Superior temporal gyrus (tissue), 1 donor: Measurements from ENCODE around the gene SYNGR3.
"Not testable (repeated sequence)": the region's sequence is repeated elsewhere in the genome, so short reads cannot be mapped to it uniquely, and the experiment has no call there.

Experiments used
- DNase-seq: peaks from one replicate; pipeline ENCODE4 v3.0.0-alpha.2; 2016; ENCODE audit errors: extremely low spot score

SYNGR3 gene, protein sequence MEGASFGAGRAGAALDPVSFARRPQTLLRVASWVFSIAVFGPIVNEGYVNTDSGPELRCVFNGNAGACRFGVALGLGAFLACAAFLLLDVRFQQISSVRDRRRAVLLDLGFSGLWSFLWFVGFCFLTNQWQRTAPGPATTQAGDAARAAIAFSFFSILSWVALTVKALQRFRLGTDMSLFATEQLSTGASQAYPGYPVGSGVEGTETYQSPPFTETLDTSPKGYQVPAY

GRCh38 chr16:1989209-1990100, at the start of gene SYNGR3:
TSS of gene SYNGR3 (plus strand) at chr16:1989970. CDS start at chr16:1990103, 133 bp downstream.
- DNase-seq, result no peak

- DNase-seq, result no peak
These were observed 49.3 kb upstream of the SYNGR3 start for GRCh38 chr16:1940273-1941161.

- no peak for DNase-seq
These were observed 48.4 kb upstream of the SYNGR3 start for GRCh38 chr16:1941162-1942046.

- no peak for DNase-seq
These were observed 47.5 kb upstream of the SYNGR3 start for GRCh38 chr16:1942047-1942809.

DNA sequence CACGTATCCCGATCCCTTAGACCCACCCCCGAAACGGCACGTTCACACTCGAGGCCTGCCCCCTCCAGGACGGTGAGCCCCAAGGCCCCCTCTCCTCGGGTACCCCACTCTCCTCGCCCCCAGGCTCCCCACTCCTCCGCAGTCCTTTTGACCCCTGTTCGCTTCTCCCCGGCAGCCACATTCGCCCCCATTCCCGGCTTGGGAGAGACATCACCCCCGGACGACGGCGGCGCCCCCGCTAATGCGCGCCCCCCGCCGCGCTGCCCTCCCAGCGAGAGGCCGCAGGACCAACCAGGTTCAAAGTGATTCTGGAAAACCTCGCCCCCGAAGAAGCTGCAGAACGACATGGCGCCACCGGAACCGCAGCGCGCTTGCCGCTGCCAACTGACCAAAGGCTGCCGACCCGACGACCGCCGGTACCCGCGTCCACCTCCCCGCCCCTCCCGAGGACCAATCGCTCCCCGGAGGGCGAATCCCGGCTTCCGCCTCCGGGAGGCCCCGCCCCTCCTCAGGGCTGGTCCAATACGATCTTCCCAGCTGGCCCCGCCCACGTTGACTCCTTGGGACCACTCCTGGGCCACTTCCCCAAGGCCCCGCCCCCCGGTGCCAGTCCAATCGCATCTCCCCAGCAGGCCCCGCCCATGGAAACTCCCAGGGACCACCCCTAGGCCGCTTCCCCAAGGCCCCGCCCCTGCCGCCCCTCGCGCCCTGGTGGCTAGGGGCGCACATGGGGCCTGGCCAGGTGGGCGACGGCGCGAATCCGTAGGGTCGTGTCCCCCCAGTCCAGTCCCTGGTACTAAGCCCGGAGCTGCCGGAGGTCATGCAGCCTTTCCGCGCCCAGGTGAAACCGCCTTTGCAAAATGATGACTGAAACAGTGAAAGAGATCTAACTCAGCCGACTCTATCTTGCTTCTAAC, 46.7 kb upstream of the SYNGR3 start, which contains the start of gene MSRB1:
MSRB1 (minus strand) TSS at position 390 of the 917 bp plus-strand sequence; CDS start at position 347, 43 bp downstream.
- DNase-seq, result peak; percentile 98

DNA sequence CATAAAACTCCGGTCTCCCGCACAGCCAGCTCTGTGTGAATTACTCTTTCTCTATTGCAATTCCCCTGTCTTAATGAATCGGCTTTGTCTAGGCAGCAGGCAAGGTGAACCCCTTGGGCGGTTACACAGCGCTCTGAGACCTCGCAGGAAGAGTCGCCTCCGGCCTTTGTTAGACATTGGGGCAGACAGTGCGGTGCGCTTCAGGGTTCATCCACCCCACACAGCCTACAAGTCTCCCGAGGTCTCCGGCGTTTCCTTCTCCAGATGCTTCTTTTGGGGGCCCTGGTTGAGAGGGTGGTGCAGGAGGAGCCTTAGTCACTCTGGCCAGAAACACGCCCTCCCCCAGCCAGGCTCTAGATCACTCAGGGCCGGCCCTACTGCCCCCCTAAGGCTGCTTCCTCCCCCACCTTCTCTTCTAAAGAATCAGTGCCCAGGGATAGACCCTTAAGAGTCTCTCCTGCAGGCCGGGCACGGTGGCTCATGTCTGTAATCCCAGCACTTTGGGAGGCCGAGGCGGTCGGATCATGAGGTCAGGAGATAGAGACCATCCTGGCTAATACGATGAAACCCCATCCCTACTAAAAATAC, 45.1 kb upstream of the SYNGR3 start:
- no peak for DNase-seq

DNA sequence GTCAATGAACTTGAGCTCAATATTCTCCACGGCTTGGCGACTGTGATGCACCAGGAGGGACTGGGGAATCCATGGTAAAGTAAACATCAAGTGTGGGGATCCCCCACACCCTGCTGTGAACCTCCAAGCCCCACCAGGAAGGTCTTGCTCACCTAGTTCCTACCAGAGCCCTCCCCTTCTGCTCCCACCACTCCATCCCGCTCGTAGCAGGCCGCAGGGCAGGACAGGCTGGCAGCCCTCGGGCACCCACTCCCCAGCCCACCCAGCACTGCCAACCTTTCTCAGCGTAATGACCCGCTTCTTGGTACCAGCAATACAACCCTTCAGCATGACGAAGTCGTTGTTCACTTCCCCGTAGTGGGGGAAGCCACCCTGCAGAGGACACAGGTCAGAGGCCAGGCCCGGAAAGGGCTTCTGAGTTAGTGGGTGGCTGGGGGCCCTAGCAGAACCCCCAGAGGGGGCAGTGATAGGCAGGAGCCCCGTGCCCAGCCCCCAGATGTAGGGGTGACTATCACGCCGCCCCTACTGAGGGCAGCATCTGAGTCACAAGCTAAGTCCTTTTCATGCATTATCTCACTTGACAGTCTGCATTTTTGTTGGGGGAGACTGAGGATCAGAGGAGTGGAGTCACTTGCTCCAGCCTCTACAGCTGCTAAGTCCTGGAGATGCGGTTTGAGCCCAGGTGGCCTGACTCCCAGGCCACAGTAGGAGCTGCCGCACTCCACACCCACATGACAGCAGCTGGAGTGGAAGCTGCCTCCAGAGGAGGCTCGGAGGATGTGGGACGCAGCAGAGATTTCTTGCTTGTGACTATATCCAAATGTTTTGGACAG, 44.0 kb upstream of the SYNGR3 start:
- DNase-seq, result no peak

DNA sequence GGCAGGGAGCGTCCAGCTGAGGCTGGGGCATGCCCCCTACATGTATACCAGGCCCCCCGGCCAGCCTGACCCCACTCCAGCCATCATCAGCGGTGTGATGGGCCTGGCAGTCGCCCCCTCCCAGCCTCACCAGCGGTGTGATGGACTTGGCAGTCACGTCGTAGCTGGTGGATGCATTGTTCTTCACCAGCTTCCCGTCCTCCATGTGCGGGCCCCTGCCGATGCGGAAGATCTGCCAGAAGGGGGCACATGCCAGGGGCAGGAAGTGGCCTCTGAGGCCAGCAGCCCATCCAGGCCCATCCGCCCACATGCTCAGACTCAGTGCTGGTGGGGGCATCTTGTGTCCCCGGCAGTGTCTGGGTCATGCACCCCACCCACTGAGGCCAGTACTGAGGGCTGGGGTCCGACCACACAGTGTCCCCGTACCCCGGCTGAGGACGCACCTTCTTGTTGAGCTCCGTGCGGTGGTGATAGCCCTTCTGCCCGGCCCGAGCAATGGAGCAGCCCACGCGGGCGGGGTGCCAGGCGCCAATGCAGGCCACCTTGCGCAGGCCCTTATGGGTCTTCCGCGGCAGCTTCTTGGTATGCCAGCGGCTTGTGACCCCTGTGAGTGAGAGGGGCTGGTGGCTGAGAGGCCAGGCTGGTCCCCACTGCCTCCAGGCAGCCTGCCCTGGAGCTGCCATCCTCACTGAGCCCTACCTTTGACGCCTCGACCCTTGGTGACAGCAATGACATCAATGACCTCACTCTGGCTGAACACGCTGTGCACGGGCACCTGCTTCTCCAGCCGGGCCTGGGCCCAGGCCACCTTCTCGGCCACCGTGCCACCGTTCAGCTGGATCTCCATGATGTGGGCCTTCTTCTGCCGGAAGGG, 43.0 kb upstream of the SYNGR3 start:
- DNase-seq, result no peak

DNA sequence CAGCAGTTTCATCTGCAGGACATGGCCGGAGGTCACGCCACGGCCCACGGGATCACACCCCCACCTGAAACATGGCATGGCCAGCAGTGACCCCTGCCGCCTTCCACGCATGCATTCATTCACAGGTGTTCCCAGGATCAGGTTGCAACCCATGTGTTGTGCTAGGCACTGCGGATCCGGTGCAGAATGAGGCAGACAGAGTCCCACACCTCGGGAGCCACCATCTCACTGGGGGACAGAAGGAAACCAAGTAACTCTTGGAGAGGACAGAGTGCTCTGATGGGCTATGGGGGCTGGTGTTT, 42.5 kb upstream of the SYNGR3 start:
- no peak for DNase-seq

DNA sequence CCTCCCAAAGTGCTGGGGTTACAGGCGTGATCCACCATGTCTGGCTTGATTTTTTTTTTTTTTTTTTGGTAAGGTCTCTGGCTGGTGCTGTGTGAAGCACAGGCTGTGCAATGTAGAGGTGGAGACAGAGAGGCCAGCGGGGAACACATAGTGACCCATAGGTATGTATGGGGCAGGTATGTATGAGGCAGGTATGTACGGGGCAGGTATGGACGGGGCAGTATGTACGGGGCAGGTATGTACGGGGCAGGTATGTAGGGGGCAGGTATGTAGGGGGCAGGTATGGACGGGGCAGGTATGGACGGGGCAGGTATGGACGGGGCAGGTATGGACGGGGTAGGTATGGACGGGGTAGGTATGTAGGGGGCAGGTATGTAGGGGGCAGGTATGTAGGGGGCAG, 40.3 kb upstream of the SYNGR3 start:
- DNase-seq, result no peak

DNA sequence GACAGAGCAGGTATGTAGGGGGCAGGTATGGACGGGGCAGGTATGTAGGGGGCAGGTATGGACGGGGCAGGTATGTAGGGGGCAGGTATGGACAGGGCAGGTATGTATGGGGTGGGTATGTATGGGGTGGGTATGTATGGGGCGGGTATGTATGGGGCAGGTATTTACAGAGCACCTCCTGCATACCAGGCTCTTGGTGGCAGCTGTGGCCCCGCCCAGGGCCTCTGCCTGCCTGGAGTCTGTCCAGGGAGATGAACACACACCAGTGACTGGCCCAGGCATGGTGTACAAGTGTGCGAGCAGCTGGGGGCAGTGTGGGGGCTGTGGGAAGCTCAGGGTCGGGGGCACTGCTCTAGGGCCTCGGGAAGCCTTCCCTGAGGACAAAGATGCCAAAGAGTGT, 39.7 kb upstream of the SYNGR3 start:
- DNase-seq, result no peak

GRCh38 chr16:1950559-1950958, 39.2 kb upstream of the SYNGR3 start:
- no peak for DNase-seq

DNA sequence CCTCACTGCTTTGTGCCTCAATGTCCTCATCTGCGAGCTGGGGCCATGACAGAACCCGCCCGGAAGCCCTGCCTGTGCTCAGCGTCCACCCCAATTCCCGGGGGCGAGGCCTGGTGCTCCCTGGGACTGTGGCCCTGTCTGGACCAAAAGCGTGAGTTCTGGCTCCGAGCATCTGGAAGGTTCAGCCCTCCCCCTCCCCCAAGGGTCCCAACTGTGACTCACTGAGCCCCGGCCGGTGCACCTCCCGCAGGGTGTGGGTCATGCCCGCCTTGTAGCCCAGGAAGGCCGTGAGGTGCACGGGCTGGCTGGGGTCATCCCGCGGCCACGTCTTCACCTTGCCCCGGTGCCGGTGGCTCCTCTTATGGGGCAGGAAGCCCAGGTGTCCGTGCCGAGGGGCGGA, 36.0 kb upstream of the SYNGR3 start:
- DNase-seq, result no peak

DNA sequence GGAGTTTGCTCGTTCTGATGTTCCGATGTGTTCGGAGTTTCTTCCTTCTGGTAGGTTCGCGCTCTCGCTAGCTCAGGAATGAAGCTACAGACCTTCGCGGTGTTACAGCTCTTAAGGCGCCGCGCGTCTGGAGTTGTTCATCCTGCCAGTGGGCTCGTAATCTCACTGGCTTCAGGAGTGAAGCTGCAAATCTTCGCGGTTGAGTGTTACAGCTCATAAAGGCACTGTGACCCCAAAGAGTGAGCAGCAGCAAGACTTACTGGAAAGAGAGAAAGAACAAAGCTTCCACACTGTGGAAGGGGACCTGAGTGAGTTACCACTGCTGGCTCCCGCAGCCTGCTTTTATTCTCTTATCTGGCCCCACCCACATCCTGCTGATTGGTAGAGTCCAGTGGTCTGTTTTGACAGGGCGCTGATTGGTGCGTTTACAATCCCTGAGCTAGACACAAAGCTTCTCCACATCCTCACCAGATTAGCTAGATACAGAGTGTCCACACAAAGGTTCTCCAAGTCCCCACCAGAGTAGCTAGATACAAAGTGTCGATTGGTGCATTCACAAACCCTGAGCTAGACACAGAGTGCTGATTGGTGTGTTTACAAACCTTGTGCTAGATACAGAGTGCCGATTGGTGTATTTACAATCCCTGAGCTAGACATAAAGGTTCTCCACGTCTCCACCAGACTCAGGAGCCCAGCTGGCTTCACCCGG, 32.2 kb upstream of the SYNGR3 start:
- not testable (repeated sequence) for DNase-seq

GRCh38 chr16:1958143-1958491, 31.7 kb upstream of the SYNGR3 start:
- DNase-seq, result not testable (repeated sequence)

DNA sequence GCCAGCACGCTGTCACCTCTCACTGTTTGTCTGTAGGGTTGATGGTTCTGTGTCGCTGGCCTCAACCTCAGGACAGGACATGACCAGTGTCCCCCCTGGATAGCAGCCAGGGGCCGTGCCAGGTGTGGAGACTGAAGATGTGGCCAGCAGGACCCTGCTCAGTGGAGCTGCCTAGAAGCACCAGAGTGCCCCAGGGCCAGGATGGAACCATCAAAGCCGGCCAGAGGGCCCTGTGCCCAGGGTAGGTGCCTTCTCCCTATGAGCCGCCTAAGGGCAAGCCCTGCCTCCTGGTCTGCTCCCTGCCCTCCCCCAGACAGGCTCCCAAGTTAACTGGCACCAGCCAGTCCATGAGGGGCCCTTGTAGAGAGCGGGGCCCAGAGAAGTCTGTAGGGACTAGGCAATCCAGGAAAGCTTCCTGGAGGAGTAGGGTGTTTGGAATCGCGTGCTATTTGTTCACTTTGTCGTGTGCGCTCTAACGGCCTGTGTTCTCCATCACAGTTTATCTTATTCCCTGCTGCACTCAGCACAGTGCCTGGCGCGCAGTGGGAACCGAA, 31.0 kb upstream of the SYNGR3 start:
- DNase-seq, result no peak
